ENCODE results near the gene RCN2. TPM values are rescaled to one million over a fixed set of nuclear protein-coding genes. Genes with fewer than 3 reads are reported as not detected.
"Not testable (repeated sequence)": the region's sequence is repeated elsewhere in the genome, so short reads cannot be mapped to it uniquely, and the experiment has no call there.

RCN2 gene
- total RNA-seq, 2 experiments from 2014 or later: 29.6 TPM

DNA sequence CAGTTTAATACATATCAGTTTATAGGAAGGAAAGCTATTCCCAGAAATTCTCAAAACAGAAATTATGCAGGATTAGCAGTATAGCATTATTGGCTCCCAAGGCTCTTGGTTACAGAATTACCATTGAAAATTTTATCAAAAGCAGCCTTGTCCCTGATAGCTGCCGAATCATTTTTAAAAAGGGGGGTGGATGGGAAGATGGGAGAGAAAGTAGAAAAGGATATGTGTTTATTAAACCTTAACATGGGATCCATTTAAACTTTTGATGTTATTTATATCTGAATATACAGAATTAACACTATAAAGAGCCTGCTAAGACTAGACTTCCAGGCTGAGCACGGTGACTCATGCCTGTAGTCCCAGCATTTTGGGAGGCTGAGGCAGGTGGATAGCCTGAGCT lies 10.8 kb downstream of the RCN2 start:
- POLR2A ChIA-PET: interaction anchor here (1.1 kb wide), 1 partner anchor 11 kb away, joined by 5 read pairs; the partner anchor contains the start of gene RCN2
- DNase-seq: no peak
- Mint-ChIP-seq H3K27me3 (no peaks in the 10 kb centered on the region), H3K27ac (no peak overlapping the region), H3K36me3 (peaks cover 35% of the 10 kb centered on the region), H3K4me1 (peaks cover 10% of the 10 kb centered on the region), H3K4me3 (no peak overlapping the region), H3K9me3 (no peaks in the 10 kb centered on the region)
- no peak for ATAC-seq (ENCODE audit: low read depth)

DNA sequence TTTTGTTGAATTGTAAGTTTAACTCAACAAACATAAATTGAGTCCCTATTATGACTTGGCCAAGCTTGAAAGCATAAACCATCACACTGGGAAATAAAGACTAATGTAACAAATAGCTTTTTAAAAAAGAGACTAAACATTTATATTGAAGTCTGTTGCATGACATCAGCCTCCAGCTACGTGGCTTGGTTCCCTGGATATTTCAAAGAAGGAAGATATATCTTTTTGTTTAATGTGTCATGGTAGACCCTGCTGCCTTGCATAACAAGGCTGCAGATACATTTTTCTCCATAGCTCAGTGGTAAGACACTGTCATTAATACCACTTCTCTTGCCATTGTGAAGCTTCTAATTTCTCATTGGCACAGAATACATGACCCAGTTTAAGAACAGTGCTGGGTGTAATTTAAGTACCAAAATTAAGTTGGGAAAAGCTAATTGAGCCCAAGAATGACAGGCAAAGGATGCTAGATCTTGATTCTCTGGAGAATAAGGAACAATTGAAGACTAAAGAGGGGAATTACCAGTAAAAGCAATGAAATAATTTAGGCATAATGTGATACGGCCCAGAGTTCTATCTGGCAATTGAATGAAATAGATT lies 14.0 kb downstream of the RCN2 start:
- H3K4me1 Mint-ChIP-seq: peaks cover 6% of the 10 kb centered on the region
- H3K36me3 Mint-ChIP-seq: peaks cover 40% of the 10 kb centered on the region
- no peaks in the 10 kb centered on the region for H3K27me3 Mint-ChIP-seq
- H3K4me3 Mint-ChIP-seq: no peak overlapping the region
- no peak overlapping the region for H3K27ac Mint-ChIP-seq
- H3K9me3 Mint-ChIP-seq: no peaks in the 10 kb centered on the region
- no peak for DNase-seq
- ATAC-seq (ENCODE audit: low read depth): no peak
- POLR2A ChIA-PET: interaction anchor here (0.8 to 1.6 kb wide), 2 partner anchors 10 to 15 kb away, joined by 3 to 5 read pairs; no protein-coding TSS in a partner anchor

DNA sequence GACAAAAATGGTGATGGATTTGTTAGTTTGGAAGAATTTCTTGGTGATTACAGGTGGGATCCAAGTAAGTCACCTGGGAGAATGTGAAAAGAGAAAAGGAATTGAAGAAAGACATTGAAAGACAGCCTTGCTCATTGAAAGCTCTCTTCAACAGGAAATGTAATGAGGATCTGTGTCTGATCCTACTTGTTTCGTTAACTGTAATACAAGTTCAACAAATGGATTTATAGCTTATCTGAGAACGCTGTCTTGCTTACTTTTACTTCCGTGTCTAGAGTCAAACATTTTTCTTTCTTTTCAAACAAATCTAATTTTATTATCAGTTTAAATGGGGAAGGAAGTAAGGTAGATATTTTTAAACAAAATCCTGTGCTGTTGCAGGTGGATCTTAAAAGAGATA lies 15.9 kb downstream of the RCN2 start:
- ATAC-seq (ENCODE audit: low read depth) (no peak), DNase-seq (no peak)
- Mint-ChIP-seq H3K4me3 (no peak overlapping the region), H3K4me1 (peaks cover 19% of the 10 kb centered on the region), H3K36me3 (peaks cover 47% of the 10 kb centered on the region), H3K27me3 (no peaks in the 10 kb centered on the region), H3K9me3 (no peaks in the 10 kb centered on the region), H3K27ac (no peak overlapping the region)
- POLR2A ChIA-PET: interaction anchor here (1.4 kb wide), 1 partner anchor 16 kb away, joined by 3 read pairs; no protein-coding TSS in a partner anchor

DNA sequence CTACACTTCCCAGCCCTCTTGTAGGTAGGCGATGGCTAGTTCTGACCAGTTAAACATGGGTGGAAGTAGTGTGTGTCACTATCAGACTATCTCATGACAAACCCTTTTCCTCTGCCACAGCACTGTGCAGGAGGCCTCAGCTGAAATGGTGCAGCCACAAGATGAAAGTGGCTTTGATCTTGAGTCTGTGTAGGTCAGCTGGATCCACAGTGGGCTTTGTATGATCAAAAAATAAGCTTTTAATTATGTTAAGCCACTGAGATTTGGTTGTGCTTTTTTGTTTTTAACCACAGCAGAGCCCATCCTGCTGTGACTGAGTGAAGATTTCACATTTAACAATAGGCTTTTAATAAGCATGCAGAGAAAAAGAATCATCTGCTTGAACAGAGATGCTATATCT lies 19.7 kb downstream of the RCN2 start:
- peak; percentile 85 for ATAC-seq (ENCODE audit: low read depth)
- H3K27ac Mint-ChIP-seq: peak overlapping the region; percentile 71
- peaks cover 18% of the 10 kb centered on the region for H3K4me1 Mint-ChIP-seq

DNA sequence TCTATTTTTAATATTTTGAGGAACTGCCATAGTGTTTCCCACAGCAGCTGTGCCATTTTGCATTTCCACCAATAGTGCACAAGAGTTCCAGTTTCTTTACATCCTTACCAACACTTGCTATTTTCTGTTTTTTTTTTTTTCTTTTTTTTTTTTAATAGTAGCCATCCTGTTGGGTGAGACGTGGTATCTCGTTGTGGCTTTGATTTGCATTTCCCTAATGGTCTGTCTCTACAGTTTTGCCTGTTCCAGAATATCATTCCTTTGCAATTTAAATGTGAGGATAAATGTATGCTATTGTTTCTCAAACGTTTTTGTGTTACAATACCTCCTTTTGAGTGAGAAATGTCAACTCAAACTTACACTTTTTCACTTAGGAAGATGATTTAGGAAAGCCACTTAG lies 22.4 kb downstream of the RCN2 start:
- peaks cover 14% of the 10 kb centered on the region for H3K4me1 Mint-ChIP-seq
- H3K9me3 Mint-ChIP-seq: no peaks in the 10 kb centered on the region
- DNase-seq (no peak), ATAC-seq (ENCODE audit: low read depth) (no peak)
- POLR2A ChIA-PET: interaction anchor here (0.7 kb wide), 1 partner anchor 10 kb away, joined by 3 read pairs; no protein-coding TSS in a partner anchor
- H3K4me3 Mint-ChIP-seq: no peak overlapping the region
- H3K27me3 Mint-ChIP-seq: peaks cover 4% of the 10 kb centered on the region
- H3K27ac Mint-ChIP-seq: no peak overlapping the region
- peaks cover 9% of the 10 kb centered on the region for H3K36me3 Mint-ChIP-seq

More for the DNA sequence above, 19.7 kb downstream of the RCN2 start:
- POLR2A ChIA-PET: interaction anchor here (0.6 to 1.3 kb wide), 2 partner anchors 10 to 38 kb away, joined by 3 read pairs; no protein-coding TSS in a partner anchor
- peaks cover 22% of the 10 kb centered on the region for H3K36me3 Mint-ChIP-seq
- H3K4me3 Mint-ChIP-seq: peak overlapping the region; percentile 3
- no peak for DNase-seq
- H3K27me3 Mint-ChIP-seq: peaks cover 3% of the 10 kb centered on the region
- no peaks in the 10 kb centered on the region for H3K9me3 Mint-ChIP-seq

DNA sequence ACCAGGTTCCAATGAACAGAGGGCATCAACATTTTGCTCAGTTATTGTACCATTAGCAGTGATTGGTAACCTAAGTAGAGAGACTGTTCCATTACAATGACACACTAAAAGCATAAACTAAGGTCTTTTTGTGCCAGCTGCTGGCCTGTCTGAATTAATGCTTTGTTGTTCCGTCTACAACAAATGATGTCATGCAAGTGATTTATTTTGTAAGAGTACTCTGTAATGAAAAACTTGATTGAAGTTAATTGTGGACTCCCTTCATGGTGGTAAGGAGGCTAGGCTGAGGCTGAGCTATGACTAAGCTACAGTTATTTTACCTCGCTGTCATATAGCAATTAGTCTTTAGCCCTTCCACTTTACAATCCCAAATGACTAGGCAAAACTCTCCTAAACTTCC lies 23.2 kb downstream of the RCN2 start:
- H3K36me3 Mint-ChIP-seq: peaks cover 9% of the 10 kb centered on the region
- H3K9me3 Mint-ChIP-seq: no peaks in the 10 kb centered on the region
- H3K27ac Mint-ChIP-seq: no peak overlapping the region
- POLR2A ChIA-PET: no interaction called here
- DNase-seq (no peak), ATAC-seq (ENCODE audit: low read depth) (no peak)
- H3K27me3 Mint-ChIP-seq: peaks cover 4% of the 10 kb centered on the region
- peaks cover 14% of the 10 kb centered on the region for H3K4me1 Mint-ChIP-seq
- no peak overlapping the region for H3K4me3 Mint-ChIP-seq

DNA sequence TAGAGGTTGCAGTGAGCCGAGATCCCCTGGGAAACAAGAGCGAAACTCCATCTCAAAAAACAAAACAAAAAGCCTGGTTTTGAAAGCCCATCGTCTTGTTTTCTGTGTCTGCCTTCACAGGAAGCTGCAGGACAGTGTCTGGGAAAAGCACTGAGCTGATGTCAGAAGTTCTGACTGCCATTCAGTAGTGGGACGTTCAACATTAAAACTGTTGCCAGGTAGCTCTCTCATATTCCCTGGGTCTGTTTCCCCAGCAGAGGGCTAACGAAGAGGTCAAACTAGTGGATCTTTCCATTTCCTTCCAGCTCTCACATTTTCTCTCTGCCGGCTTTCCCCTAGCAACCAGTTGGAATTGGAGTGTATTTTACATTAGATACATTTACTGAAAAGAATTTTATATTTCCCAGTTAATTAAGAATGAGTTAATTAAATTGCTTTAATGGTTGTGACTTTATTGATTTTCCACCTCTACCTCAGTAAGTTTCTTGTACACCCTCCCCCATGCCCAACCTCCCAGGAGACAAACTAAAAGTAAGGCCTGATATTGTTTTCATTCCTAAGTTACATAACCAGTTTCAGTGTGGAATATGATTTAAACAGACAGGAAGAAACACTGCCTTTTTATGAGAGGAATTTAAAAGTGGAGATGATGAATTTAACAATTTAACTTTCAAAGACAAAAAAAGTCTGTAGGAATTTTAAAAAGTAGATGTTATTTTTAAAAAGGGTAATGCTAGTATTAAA lies 29.9 kb downstream of the RCN2 start:
- Mint-ChIP-seq H3K27me3 (peaks cover 27% of the 10 kb centered on the region), H3K36me3 (no peaks in the 10 kb centered on the region), H3K27ac (no peak overlapping the region), H3K9me3 (no peaks in the 10 kb centered on the region), H3K4me3 (no peak overlapping the region), H3K4me1 (peaks cover 1% of the 10 kb centered on the region)
- DNase-seq: no peak
- POLR2A ChIA-PET: no interaction called here
- ATAC-seq (ENCODE audit: low read depth): no peak

DNA sequence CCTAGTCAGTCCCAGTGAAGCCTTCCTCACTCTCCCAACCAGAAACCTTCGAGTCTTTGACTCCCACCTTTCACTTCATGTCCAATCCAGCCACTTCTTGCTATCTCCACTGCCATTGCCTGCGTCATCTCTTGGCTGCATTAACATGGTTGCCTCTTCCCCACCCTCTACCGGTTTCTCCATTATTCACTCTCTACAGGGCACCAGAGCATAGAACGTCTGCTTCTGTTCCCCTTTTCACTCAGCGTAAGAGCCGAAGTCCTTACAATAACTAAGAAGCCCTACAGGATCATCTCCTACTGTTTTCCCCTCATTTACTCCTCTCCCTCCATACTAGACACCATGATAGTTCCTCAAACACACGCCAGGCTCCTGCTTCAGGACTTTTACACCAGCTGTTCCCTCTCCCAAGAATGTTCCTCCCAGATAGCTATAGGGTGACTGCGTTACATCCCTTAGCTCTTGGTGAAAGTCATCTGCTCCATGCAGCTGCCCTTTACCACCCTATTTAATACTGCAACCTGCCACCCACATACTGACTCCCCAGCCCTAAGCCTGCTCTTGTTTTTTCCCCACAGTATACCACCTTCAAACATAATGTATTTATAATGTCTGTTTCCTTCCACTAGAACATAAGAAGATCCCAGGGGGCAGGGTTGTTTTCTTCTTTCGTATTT lies 30.9 kb downstream of the RCN2 start:
- H3K4me3 Mint-ChIP-seq: no peak overlapping the region
- H3K36me3 Mint-ChIP-seq: no peaks in the 10 kb centered on the region
- DNase-seq (no peak), ATAC-seq (ENCODE audit: low read depth) (no peak)
- no peaks in the 10 kb centered on the region for H3K9me3 Mint-ChIP-seq
- POLR2A ChIA-PET: interaction anchor here (1.1 kb wide), 1 partner anchor 31 kb away, joined by 4 read pairs; the partner anchor contains the start of gene RCN2
- H3K27ac Mint-ChIP-seq: no peak overlapping the region
- peaks cover 27% of the 10 kb centered on the region for H3K27me3 Mint-ChIP-seq
- peaks cover 1% of the 10 kb centered on the region for H3K4me1 Mint-ChIP-seq

DNA sequence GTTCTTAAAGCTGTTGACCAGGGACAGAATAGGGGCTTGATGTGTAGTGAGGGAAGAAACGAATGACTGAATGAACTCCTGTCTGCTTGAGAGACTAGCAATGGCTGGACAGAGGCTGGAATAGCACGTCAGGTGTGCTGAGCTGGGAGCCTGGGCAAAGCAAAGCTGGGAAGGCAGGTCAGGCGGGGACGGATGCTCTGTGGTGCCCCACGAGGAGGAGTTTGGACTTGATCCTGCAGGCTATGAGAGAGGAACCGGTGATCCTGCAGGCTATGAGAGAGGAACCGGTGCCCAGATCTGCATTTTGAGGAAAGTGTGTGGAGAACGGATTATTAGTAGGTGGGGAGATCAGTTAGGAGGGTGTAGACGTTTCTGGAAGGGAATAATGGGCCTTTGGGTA lies 32.0 kb downstream of the RCN2 start:
- Mint-ChIP-seq H3K4me1 (peaks cover 1% of the 10 kb centered on the region), H3K36me3 (no peaks in the 10 kb centered on the region), H3K4me3 (no peak overlapping the region), H3K27me3 (peaks cover 27% of the 10 kb centered on the region), H3K9me3 (no peaks in the 10 kb centered on the region), H3K27ac (no peak overlapping the region)
- no peak for ATAC-seq (ENCODE audit: low read depth)
- POLR2A ChIA-PET: interaction anchor here (0.5 to 1.1 kb wide), 2 partner anchors 32 to 318 kb away, joined by 3 to 4 read pairs; partner anchors contain the start of gene RCN2
- DNase-seq: no peak

DNA sequence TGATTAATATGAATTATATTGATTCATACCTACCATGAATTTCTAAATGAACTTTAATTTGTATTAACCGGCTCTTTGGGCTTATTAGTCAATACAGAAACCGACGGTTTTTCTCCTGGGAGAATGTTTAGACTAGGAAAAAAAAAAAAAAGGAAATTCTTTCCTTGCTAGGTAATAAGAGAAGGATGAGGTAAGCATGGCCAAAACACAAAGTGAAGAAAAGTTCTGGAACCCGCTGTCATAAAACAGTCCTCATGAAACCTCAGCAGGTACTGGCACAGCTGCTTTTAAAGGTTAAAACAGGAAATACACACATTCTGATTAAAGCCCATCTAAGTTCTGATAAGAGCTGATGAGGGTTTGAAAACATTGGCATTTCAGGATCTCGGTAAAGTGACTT lies 32.6 kb downstream of the RCN2 start:
- DNase-seq: no peak

DNA sequence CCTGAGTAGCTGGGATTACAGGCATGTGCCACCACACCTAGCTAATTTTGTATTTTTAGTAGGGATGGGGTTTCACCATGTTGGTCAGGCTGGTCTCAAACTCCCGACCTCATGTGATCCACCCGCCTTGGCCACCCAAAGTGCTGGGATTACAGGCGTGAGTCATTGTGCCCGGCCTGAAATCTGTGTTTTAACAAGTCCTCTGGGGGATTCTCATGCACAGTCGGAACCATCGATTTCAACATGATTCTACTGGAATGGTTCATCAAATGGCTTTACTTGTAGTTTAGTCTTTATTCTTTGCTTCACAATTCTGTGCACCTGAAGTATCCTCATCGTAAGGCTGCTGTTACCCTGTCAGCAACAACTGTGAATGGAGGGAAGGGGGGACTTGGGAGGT lies 34.5 kb downstream of the RCN2 start:
- H3K9me3 Mint-ChIP-seq; H3K4me1 Mint-ChIP-seq; POLR2A ChIA-PET; H3K27ac Mint-ChIP-seq; DNase-seq; H3K36me3 Mint-ChIP-seq; ATAC-seq (ENCODE audit: low read depth); H3K4me3 Mint-ChIP-seq: not testable (repeated sequence)
- peaks cover 32% of the 10 kb centered on the region for H3K27me3 Mint-ChIP-seq

More for the DNA sequence above, 32.6 kb downstream of the RCN2 start:
- Mint-ChIP-seq H3K4me1 (peaks cover 1% of the 10 kb centered on the region), H3K4me3 (no peak overlapping the region), H3K27me3 (peaks cover 28% of the 10 kb centered on the region), H3K9me3 (no peaks in the 10 kb centered on the region), H3K27ac (no peak overlapping the region), H3K36me3 (no peaks in the 10 kb centered on the region)
- POLR2A ChIA-PET: interaction anchor here (0.5 to 0.7 kb wide), 2 partner anchors 100 to 319 kb away, joined by 3 read pairs; no protein-coding TSS in a partner anchor
- ATAC-seq (ENCODE audit: low read depth): no peak

DNA sequence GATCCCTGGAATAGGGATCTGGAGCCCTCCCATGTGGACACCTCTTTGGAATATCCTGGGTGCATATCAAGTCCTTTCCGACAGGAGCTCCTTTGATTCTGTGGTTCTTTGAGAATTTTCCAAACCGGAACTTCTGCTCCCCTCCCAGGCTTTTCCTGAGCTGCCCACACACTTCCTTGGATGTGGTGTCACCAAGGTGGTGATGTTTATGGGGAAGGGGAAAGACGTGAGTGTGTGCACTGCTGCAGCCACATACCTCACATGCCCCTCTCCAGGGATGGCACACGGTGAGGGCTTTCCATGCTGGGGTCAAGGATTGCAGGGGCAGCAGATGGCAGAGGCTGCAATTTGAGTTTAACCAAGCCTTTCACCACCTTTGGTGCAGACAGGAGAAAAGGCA lies 35.5 kb downstream of the RCN2 start:
- Mint-ChIP-seq H3K36me3 (no peaks in the 10 kb centered on the region), H3K9me3 (no peaks in the 10 kb centered on the region), H3K27me3 (peaks cover 29% of the 10 kb centered on the region), H3K4me1 (peaks cover 1% of the 10 kb centered on the region), H3K27ac (no peak overlapping the region), H3K4me3 (no peak overlapping the region)
- no peak for ATAC-seq (ENCODE audit: low read depth)
- POLR2A ChIA-PET: no interaction called here
- DNase-seq: no peak

DNA sequence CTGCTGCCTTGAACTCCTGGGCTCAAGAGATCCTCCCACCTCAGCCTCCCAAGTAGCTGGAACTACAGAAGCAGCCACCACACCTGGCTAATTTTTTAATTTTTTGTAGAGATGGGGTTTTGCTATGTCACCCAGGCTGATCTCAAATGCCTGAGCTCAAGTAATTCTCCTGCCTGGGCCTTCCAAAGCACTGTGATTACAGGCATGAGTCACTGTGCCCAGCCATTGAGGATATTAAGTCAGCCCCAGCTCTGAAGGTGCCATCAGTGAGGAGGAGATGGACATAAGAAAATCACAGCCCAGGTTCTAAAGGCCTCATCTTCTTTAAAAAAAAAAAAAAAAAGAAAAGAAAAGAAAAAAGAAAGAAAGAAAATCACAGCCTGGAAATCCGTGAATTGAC lies 36.8 kb downstream of the RCN2 start:
- POLR2A ChIA-PET: no interaction called here
- H3K4me3 Mint-ChIP-seq: no peak overlapping the region
- no peak for DNase-seq
- H3K9me3 Mint-ChIP-seq: no peaks in the 10 kb centered on the region
- no peak overlapping the region for H3K27ac Mint-ChIP-seq
- ATAC-seq (ENCODE audit: low read depth): no peak
- H3K4me1 Mint-ChIP-seq: peaks cover 2% of the 10 kb centered on the region
- no peaks in the 10 kb centered on the region for H3K36me3 Mint-ChIP-seq
- H3K27me3 Mint-ChIP-seq: peaks cover 23% of the 10 kb centered on the region
